HEK293T (cell line): ENCODE results near the gene GRAMD1A.

Source experiments
- FOXK2 ChIP-seq: fragments of 450-650 bp; IDR thresholded peaks from 2 replicates; pipeline ENCODE4 v1.6.1; 2016; ENCODE audit warnings: mild to moderate bottlenecking
- FOXM1 ChIP-seq: fragments of 450-650 bp; IDR thresholded peaks from 2 replicates; pipeline ENCODE4 v1.6.1; 2017; ENCODE audit warnings: mild to moderate bottlenecking, borderline replicate concordance
- HDGF ChIP-seq: fragments of 450-650 bp; IDR thresholded peaks from 2 replicates; pipeline ENCODE4 v1.6.1; 2017; ENCODE audit warnings: antibody characterized with exemption, borderline replicate concordance
- L3MBTL2 ChIP-seq: fragments of 450-650 bp; conservative IDR thresholded peaks from 2 replicates; pipeline ENCODE4 v1.6.1; 2016; ENCODE audit warnings: mild to moderate bottlenecking
- LEF1 ChIP-seq: fragments of 450-650 bp; IDR thresholded peaks from 2 replicates; pipeline ENCODE4 v1.6.1; 2017; ENCODE audit warnings: mild to moderate bottlenecking, borderline replicate concordance
- NFRKB ChIP-seq: fragments of 450-650 bp; IDR thresholded peaks from 2 replicates; pipeline ENCODE4 v1.6.1; 2016; ENCODE audit warnings: mild to moderate bottlenecking, moderate library complexity
- TARDBP ChIP-seq: fragments of 450-650 bp; IDR thresholded peaks from 2 replicates; pipeline ENCODE4 v1.6.1; 2016

DNA sequence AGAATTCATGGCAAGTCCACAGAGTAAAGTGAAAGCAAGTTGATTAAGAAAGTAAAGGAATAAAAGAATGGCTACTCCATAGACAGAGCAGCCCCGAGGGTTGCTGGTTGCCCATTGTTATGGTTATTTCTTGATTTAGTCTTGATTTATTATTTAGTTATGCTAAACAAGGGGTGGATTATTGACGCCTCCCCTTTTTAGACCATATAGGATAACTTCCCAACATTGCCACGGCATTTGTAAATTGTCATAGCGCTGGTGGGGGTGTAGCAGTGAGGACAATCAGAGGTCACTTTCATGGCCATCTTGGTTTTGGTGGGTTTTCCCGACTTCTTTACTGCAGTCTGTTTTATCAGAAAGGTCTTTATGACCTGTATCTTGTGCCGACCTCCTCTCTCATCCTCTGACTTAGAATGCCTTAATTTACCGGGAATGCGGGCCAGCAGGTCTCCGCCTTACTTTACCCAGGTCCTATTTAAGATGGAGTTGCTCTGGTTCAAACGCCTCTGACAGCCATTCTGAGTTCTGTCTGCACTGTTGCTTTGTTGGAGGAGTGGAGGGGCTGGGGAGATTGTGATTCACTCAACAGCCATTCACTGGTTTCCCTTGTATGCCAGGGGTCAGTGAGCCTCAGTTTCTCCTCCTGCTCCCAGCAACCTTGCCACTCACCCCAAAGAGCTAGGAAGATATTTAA lies 69.0 kb downstream of the GRAMD1A start:
- TF ChIP-seq HDGF (no peak), FOXM1 (no peak), FOXK2 (no peak), LEF1 (no peak), L3MBTL2 (no peak), NFRKB (no peak), TARDBP (no peak)
